ENCODE data around the gene CLCNKB.
A peak's percentile ranks its signal among the peaks of the same experiment; 100 is the strongest.
"Not testable (repeated sequence)": the region's sequence is repeated elsewhere in the genome, so short reads cannot be mapped to it uniquely, and the experiment has no call there.

The CLCNKB gene

DNA sequence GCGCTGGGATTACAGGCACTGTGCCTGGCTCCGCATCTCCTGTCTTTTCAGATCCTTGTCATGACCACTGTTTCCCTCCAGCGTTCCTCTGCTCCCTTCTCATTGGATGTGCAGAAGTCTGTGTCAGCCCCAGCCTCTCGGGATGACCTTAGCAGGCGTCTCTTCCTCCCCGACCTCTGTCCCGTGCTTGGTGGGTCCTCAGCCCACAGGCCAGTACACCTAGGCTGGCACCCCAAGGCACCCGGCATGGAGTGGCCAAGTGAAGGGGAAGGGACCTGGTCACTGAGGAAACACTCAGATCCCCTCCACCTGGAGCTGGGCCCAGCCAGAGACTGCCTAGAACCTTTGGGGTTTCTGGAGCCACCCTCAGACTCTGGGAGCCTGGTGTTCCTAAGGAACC, 2.4 kb upstream of the CLCNKB start:
- TF ChIP-seq, protein P1, sequence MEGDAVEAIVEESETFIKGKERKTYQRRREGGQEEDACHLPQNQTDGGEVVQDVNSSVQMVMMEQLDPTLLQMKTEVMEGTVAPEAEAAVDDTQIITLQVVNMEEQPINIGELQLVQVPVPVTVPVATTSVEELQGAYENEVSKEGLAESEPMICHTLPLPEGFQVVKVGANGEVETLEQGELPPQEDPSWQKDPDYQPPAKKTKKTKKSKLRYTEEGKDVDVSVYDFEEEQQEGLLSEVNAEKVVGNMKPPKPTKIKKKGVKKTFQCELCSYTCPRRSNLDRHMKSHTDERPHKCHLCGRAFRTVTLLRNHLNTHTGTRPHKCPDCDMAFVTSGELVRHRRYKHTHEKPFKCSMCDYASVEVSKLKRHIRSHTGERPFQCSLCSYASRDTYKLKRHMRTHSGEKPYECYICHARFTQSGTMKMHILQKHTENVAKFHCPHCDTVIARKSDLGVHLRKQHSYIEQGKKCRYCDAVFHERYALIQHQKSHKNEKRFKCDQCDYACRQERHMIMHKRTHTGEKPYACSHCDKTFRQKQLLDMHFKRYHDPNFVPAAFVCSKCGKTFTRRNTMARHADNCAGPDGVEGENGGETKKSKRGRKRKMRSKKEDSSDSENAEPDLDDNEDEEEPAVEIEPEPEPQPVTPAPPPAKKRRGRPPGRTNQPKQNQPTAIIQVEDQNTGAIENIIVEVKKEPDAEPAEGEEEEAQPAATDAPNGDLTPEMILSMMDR (IDR thresholded peaks at IDR 0.05; ENCODE audit: low read depth, low read length), result no peak
- no peak overlapping the region for H3K4me3 ChIP-seq (ENCODE audit: low read depth, low read length)

DNA sequence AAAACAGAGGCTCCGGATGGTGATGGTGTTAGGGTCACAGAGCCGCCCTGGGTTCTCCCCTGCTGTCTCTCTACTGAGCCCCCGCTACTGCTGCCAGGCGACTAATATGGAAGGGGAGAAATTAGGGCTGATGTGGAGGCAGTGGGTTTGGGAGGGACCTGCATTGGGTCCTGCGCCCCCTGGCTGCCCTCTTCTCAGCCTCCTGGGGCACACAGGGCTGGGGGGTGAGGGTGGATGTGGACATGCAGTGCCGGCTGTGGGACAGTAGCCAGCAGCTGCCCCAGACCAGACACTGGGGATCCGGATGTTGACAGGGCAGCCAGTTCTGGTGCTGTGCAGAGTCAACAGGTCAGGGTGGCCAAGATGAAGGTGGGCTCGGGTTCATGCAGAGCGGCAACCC, 1.5 kb upstream of the CLCNKB start:
- H3K4me3 ChIP-seq (ENCODE audit: low read depth, low read length), result no peak overlapping the region
- TF ChIP-seq, protein P1 (IDR thresholded peaks at IDR 0.05; ENCODE audit: low read depth, low read length), result no peak

DNA sequence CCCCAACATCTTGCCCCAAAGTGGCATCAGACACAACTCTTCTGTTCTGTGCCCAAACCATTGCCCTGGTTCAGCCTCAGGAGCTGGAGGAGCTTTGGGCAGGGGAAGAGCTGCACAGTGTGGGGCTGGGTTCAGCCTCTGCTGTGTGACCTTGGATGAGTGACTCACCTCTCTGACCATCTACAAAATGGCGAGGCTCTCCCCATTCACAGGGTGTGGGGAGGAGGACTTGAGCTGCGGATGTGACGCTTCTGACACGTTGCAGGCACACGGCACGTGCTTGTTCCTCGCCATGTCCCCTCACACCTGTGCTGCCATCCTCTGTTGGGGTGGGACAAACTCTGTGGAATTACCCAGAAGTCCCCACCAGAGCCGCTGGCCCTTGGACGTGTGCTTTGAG, 928 bp upstream of the CLCNKB start:
- H3K4me3 ChIP-seq (ENCODE audit: low read depth, low read length), result not testable (repeated sequence)

DNA sequence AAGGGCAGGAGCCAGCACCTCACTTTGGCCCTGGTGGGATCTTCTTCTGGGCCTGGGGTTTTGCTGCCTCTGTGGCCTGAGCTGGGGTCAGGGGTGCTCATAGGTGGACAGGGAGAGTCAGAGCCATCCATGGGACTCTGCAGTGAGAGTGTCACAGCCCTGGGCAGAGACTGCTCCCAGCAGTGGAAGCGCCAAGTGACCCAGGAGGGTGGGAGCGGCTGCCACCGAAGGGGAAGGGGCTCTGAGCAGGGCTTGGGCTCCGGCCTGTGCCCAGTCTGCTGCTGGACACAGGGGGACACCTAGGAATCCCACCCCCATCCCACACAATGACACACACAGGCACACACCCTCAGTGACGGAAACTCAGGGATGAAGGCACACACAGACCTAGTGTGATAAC, 368 bp downstream of the CLCNKB start:
- TF ChIP-seq, protein P1 (IDR thresholded peaks at IDR 0.05; ENCODE audit: low read depth, low read length), result no peak
- no peak overlapping the region for H3K4me3 ChIP-seq (ENCODE audit: low read depth, low read length)

DNA sequence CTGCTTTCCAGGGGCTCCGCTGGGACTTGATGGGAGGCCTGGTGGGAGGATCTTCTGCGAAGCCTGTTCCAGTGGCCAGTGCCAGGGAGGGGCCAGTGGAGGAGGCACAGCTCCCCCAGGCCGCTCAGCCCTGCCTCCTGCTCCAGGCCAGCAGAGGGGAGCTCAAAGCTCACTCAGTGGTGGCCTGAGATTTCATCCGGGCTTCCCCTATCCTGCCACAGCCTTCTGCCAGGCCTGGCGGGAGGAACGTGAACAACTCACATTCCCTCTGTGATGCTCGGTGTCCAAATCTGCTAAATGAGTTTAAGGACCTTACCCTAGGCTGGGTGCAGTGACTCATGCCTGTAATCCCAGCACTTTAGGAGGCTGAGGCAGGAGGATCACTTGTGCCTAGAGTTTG, 3.3 kb downstream of the CLCNKB start:
- TF ChIP-seq, protein P1 (IDR thresholded peaks at IDR 0.05; ENCODE audit: low read depth, low read length), result no peak

DNA sequence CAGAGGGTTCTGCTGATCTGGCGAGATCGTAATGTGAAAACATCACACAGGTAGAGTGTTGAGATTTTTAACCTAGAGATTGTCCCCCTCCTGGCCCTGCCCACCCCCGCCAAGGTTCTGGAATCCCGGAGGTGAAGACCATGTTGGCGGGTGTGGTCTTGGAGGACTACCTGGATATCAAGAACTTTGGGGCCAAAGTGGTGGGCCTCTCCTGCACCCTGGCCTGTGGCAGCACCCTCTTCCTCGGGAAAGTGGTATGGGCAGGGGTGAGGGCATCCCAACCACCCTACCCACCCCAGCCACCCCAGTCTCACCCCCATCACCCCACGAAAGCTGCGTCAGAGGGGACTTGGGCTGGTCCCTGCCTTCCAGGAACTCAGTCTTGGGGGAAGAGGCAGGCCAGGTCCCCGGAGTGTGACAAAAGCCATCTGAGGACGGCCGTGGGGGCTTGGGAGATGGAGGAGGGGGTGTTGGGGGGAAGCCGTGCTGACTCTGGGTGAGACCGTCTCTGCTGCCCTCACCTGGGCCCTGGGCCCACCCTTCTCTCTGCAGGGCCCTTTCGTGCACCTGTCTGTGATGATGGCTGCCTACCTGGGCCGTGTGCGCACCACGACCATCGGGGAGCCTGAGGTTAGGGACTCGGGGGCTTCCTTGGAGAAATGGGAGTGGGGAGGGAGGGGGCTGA, 4.4 kb downstream of the CLCNKB start:
- H3K4me3 ChIP-seq (ENCODE audit: low read depth, low read length), result no peak overlapping the region
- TF ChIP-seq, protein P1 (IDR thresholded peaks at IDR 0.05; ENCODE audit: low read depth, low read length), result no peak

More for the DNA sequence above, 3.3 kb downstream of the CLCNKB start:
- H3K4me3 ChIP-seq (ENCODE audit: low read depth, low read length), result no peak overlapping the region

DNA sequence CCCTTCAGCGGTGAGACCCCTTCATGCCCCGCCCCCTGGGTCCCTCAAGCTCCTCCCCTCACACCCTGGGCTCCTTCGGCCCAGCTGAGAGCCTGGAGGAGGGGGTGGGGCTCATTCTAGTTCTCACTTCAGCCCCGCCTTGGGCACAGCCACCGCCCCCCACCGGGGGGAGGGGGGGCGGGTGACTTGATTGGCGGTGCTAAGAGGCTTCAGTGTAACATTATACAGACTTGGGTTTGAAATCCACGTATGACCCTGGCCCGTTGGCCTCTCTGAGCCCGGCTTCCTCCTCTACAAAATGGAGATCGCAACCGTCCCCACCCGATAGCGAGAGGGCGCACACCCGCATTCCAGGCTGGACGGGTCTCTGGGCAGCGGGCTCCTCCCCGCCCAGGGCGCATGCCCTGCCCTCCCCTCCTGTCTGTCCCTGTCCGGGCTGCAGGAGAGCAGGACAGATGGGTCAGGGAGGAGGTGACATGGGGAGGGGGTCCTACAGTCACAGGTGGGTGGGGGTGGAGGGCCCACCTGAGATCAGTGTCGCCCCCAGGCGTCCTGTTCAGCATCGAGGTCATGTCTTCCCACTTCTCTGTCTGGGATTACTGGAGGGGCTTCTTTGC, 5.1 kb downstream of the CLCNKB start:
- TF ChIP-seq, protein P1 (IDR thresholded peaks at IDR 0.05; ENCODE audit: low read depth, low read length), result no peak
- H3K4me3 ChIP-seq (ENCODE audit: low read depth, low read length), result peak overlapping the region; percentile 45
